NK-92 (cell line): Measurements from ENCODE around the gene SLC25A19.

Source experiments
- DNase-seq: peaks from one replicate; lab custom pipeline; 2025; ENCODE audit not compliant: unreplicated experiment; lab: John Stamatoyannopoulos, UW

SLC25A19 gene

GRCh38 chr17:75289115-75289831 lies at the start of gene SLC25A19:
TSS of gene SLC25A19 (minus strand) at chr17:75289433. CDS start at chr17:75286764, 2,669 bp downstream.
- DNase-seq: peak; percentile 77

- DNase-seq: no peak
Measured at GRCh38 chr17:75338335-75338734, 49.1 kb upstream of the SLC25A19 start.

GRCh38 chr17:75335315-75335714 lies 46.1 kb upstream of the SLC25A19 start:
- no peak for DNase-seq

- no peak for DNase-seq
Measured at GRCh38 chr17:75334723-75335122, 45.5 kb upstream of the SLC25A19 start.

- no peak for DNase-seq
Measured at GRCh38 chr17:75331671-75332070, 42.4 kb upstream of the SLC25A19 start.

GRCh38 chr17:75327757-75328156 lies 38.5 kb upstream of the SLC25A19 start:
- no peak for DNase-seq

- no peak for DNase-seq
Measured at GRCh38 chr17:75326226-75326848, 37.1 kb upstream of the SLC25A19 start.

GRCh38 chr17:75325827-75326225 lies 36.6 kb upstream of the SLC25A19 start:
- DNase-seq: no peak

GRCh38 chr17:75325348-75325747 lies 36.1 kb upstream of the SLC25A19 start:
- DNase-seq: no peak

GRCh38 chr17:75321506-75321905 lies 32.3 kb upstream of the SLC25A19 start:
- DNase-seq: no peak

- DNase-seq: no peak
Measured at GRCh38 chr17:75319904-75320691, 30.9 kb upstream of the SLC25A19 start.

GRCh38 chr17:75318615-75319222 lies 29.5 kb upstream of the SLC25A19 start:
- no peak for DNase-seq

- no peak for DNase-seq
Measured at GRCh38 chr17:75318211-75318610, 29.0 kb upstream of the SLC25A19 start.

GRCh38 chr17:75317671-75318070 lies 28.4 kb upstream of the SLC25A19 start:
- DNase-seq: no peak

- no peak for DNase-seq
Measured at GRCh38 chr17:75316253-75316652, 27.0 kb upstream of the SLC25A19 start.

GRCh38 chr17:75315541-75316243 lies 26.5 kb upstream of the SLC25A19 start:
- DNase-seq: no peak

- DNase-seq: no peak
Measured at GRCh38 chr17:75313941-75314551, 24.8 kb upstream of the SLC25A19 start.

GRCh38 chr17:75308732-75309629 lies 19.7 kb upstream of the SLC25A19 start:
- DNase-seq: no peak

GRCh38 chr17:75307957-75308731 lies 18.9 kb upstream of the SLC25A19 start:
- no peak for DNase-seq
